Stimulated activated CD4-positive, alpha-beta T cell treated with anti-CD3 and anti-CD28 coated beads, Interleukin-1b, Interleukin-23, amount 100 ng/mL, for 48 hours (primary cell): ENCODE data around the gene MRPL53.

ENCODE experiments used
- DNase-seq: peaks from one replicate; pipeline ENCODE4 v3.0.0-alpha.2; 2020

The MRPL53 gene

DNA sequence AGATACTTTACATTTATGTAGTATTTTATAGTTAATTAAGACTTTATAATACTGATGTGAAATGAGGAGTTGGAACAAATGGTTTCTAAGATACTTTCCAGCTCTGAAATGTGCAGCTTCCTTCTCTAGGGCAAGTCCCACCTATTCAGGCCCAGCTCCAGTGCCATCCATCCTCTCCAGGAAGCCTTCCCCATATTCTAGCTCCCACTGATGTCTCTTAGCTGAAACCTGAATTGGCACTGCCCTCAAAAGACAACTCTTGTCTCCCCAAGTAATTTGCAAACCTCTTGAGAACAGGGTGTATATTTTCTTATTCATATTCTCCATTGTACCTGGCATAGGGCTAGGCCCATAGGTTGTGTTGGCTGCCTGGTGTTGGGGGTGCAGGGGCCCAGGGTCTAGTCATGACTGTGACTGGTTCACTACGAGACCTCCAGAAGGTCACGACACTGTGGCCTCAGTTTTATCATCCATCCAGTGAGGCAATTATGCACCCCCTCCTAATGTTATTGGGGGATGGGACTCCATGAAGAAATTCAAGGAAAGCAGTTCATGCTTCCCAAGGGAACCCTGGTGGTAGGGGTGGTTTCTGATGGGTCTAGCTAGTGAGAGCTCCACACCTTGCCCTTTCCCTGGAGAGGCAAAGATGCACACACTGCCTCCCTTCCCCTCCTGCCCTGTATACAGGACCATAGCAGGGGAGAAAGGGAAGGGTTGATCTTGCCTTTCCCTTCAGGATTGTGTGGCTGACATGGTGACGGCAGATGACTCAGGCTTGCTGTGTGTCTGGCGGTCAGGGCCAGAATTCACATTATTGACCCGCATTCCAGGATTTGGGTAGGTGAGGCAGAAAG lies 48.1 kb downstream of the MRPL53 start:
- DNase-seq, result no peak

DNA sequence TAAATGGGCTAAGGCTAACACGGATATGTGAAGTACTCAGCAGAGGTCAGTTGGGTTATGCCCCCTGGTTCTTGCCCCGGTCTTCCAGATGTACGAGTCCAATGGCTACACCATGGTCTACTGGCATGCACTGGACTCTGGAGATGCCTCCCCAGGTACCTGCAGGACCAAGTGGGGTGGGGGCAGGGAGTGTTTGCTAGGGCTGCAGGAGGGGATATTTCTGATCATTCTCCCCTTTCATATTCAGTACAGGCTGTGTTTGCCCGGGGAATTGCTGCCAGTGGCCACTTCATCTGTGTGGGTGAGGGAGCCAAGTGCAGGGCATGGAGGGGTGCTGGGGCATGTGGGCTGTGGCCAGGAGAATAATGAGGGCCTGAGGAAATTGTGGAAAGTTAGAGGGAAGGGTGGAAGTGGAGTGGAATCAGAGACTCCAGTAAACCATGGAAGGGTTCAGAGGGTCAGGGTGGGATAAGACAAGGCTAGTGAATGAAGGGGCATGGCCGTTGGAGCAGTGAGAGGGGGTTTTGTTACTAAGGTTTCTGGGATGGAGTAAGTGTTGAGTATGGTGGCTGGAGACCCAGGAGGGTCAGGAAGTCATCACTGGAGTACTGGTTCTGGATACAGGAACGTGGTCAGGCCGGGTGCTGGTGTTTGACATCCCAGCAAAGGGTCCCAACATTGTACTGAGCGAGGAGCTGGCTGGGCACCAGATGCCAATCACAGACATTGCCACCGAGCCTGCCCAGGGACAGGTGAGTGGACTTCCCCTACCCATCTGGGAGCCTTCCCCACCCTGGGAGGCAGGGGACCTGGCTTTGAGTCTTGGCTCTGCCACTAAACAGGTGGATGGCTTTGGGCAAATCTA lies 49.0 kb downstream of the MRPL53 start:
- DNase-seq, result no peak
